Measurements from ENCODE around the gene APLF. TPM values are rescaled to one million over a fixed set of nuclear protein-coding genes. Genes with fewer than 3 reads are reported as not detected.
A peak's percentile ranks its signal among the peaks of the same experiment; 100 is the strongest.

The APLF gene
- total RNA-seq, 2 experiments from 2014 or later = 4.1 to 4.3 TPM

DNA sequence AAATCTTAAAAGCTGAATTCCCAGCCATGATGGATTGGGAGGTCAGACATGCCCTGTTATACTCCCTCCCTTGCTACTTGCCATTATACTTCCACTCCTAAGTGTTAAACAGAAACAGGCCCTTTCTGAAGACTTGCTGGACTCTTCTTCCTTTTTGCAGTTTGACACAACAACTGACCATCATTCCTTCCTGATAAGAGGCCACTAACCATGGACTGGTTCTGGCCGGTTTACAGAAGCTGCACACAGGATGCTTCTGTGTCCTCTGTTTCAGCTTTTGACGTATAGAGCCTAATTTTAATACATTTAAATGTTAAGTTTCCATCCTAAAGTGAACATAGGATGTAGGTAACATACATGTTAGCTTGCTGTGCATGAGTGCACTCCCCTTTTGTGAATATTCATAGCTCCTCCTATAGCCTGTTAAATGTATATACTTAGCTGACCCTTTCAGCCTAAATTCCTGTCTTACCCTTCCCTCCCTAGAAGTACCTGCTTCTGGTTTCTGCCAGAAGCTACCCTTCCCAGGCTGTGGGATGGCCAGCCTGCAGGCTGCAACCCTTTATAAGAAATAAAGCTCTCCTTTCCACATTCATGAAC is 13.5 kb upstream of the APLF start:
- POLR2A ChIA-PET = interaction anchor here (0.6 to 2.5 kb wide), 5 partner anchors 10 to 268 kb away, joined by 3 to 34 read pairs (median 5); partner anchors contain the start of genes APLF and FBXO48
- TF ChIP-seq, protein P1, sequence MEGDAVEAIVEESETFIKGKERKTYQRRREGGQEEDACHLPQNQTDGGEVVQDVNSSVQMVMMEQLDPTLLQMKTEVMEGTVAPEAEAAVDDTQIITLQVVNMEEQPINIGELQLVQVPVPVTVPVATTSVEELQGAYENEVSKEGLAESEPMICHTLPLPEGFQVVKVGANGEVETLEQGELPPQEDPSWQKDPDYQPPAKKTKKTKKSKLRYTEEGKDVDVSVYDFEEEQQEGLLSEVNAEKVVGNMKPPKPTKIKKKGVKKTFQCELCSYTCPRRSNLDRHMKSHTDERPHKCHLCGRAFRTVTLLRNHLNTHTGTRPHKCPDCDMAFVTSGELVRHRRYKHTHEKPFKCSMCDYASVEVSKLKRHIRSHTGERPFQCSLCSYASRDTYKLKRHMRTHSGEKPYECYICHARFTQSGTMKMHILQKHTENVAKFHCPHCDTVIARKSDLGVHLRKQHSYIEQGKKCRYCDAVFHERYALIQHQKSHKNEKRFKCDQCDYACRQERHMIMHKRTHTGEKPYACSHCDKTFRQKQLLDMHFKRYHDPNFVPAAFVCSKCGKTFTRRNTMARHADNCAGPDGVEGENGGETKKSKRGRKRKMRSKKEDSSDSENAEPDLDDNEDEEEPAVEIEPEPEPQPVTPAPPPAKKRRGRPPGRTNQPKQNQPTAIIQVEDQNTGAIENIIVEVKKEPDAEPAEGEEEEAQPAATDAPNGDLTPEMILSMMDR (IDR thresholded peaks at IDR 0.05) = no peak
- H3K4me3 ChIP-seq (ENCODE audit: low read length) = no peak overlapping the region
- no peak overlapping the region for H3K4me3 Mint-ChIP-seq
- peaks cover 21% of the 10 kb centered on the region for H3K4me1 Mint-ChIP-seq (ENCODE audit: low read depth)
- peaks cover 0 to 3% of the 10 kb centered on the region in 2 experiments for H3K9me3 ChIP-seq (ENCODE audit: control insufficient read depth in 1 of 2, insufficient read depth in 1 of 2, low read length in 2 of 2)
- peak overlapping the region; percentile 10 for H3K27ac Mint-ChIP-seq
- no peaks in the 10 kb centered on the region for H3K9me3 Mint-ChIP-seq
- ATAC-seq (ENCODE audit: poor library complexity) (no peak), DNase-seq (no peak)
- no peaks in the 10 kb centered on the region for H3K36me3 Mint-ChIP-seq (ENCODE audit: low read depth)
- intact Hi-C loops (cut with DNase I, micrococcal nuclease) = no loop called here
- no peak overlapping the region for H3K27ac ChIP-seq (ENCODE audit: low read depth in 1 of 2, low read length in 2 of 2)
- no peaks in the 10 kb centered on the region for H3K27me3 ChIP-seq (ENCODE audit: control insufficient read depth in 1 of 2, insufficient read depth in 2 of 2, low read length in 2 of 2)
- H3K36me3 ChIP-seq (ENCODE audit: insufficient read depth, low read length) = no peaks in the 10 kb centered on the region
- H3K4me1 ChIP-seq (ENCODE audit: insufficient read depth, low read length) = peaks cover 14% of the 10 kb centered on the region
- CTCF ChIA-PET = interaction anchor here (2.0 kb wide), 1 partner anchor 10 kb away, joined by 15 read pairs; no protein-coding TSS in a partner anchor
- no peaks in the 10 kb centered on the region for H3K27me3 Mint-ChIP-seq

DNA sequence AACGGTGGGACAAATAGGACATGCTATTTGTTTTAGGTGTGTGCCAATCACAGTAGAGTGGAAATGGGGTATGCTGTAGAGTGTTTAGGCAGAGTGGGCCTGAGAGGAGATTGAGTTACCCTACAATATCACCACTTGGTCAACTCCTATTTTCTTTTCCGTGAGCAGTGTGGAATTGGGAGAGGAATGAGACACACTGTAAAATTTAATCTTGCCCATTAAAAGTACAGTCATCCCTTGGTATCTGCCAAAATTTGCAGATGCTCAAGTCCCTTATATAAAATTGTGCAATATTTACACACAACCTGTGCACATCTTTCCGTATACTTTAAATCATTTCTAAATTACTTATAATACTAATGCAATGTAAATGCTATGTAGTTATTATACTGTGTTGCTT is 12.7 kb upstream of the APLF start:
- no peaks in the 10 kb centered on the region for H3K9me3 Mint-ChIP-seq
- H3K36me3 ChIP-seq (ENCODE audit: insufficient read depth, low read length) = no peaks in the 10 kb centered on the region
- no peaks in the 10 kb centered on the region for H3K36me3 Mint-ChIP-seq (ENCODE audit: low read depth)
- H3K27me3 ChIP-seq (ENCODE audit: control insufficient read depth in 1 of 2, insufficient read depth in 2 of 2, low read length in 2 of 2) = no peaks in the 10 kb centered on the region
- no peak overlapping the region for H3K27ac ChIP-seq (ENCODE audit: low read depth in 1 of 2, low read length in 2 of 2)
- H3K27ac Mint-ChIP-seq = no peak overlapping the region
- ATAC-seq (ENCODE audit: poor library complexity) = no peak
- H3K4me3 Mint-ChIP-seq = no peak overlapping the region
- ChIA-PET CTCF (no interaction called here), POLR2A (interaction anchor here (0.6 to 2.5 kb wide), 2 partner anchors 13 to 35 kb away, joined by 4 to 34 read pairs; partner anchors contain the start of genes APLF and FBXO48)
- H3K4me3 ChIP-seq (ENCODE audit: low read length) = no peak overlapping the region
- H3K4me1 Mint-ChIP-seq (ENCODE audit: low read depth) = peaks cover 21% of the 10 kb centered on the region
- no peak for DNase-seq
- TF ChIP-seq, protein P1 (IDR thresholded peaks at IDR 0.05) = no peak
- H3K4me1 ChIP-seq (ENCODE audit: insufficient read depth, low read length) = peaks cover 14% of the 10 kb centered on the region
- no peaks in the 10 kb centered on the region for H3K9me3 ChIP-seq (ENCODE audit: control insufficient read depth in 1 of 2, insufficient read depth in 1 of 2, low read length in 2 of 2)
- H3K27me3 Mint-ChIP-seq = no peaks in the 10 kb centered on the region
- intact Hi-C loops (cut with DNase I, micrococcal nuclease) = no loop called here

DNA sequence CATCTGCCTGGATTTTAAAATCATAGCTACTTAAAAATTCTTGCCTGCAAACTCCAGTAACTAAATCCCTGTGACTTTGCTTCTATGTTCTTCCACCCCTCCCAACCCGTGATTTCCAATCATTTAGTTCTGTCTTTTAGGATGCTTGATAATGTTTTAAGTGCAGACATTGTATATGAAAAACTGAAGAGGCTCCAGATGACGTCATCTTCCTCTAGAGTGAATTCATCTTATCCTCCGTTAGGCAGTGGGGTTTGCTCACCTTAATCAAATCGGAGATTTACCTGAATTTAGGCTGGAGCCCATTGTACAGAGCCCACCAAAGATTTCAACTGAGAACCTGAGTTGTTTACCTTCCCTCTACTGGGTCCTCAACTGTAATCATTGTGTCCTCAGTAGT is 11.2 kb upstream of the APLF start:
- POLR2A ChIA-PET = interaction anchor here (0.7 to 1.1 kb wide), 2 partner anchors 67 to 484 kb away, joined by 3 to 4 read pairs; no protein-coding TSS in a partner anchor

More for the DNA sequence above, 11.2 kb upstream of the APLF start:
- intact Hi-C loops (cut with DNase I, micrococcal nuclease) = no loop called here
- peaks cover 4% of the 10 kb centered on the region for H3K36me3 Mint-ChIP-seq (ENCODE audit: low read depth)
- DNase-seq (no peak), ATAC-seq (ENCODE audit: poor library complexity) (no peak)
- CTCF ChIA-PET = no interaction called here
- Histone ChIP-seq H3K27ac (ENCODE audit: low read depth in 1 of 2, low read length in 2 of 2) (no peak overlapping the region), H3K4me3 (ENCODE audit: low read length) (no peak overlapping the region), H3K9me3 (ENCODE audit: control insufficient read depth in 1 of 2, insufficient read depth in 1 of 2, low read length in 2 of 2) (no peaks in the 10 kb centered on the region), H3K4me1 (ENCODE audit: insufficient read depth, low read length) (peaks cover 14% of the 10 kb centered on the region), H3K36me3 (ENCODE audit: insufficient read depth, low read length) (no peaks in the 10 kb centered on the region), H3K27me3 (ENCODE audit: control insufficient read depth in 1 of 2, insufficient read depth in 2 of 2, low read length in 2 of 2) (no peaks in the 10 kb centered on the region)
- TF ChIP-seq, protein P1 (IDR thresholded peaks at IDR 0.05) = no peak
- peaks cover 21% of the 10 kb centered on the region for H3K4me1 Mint-ChIP-seq (ENCODE audit: low read depth)
- H3K27me3 Mint-ChIP-seq = no peaks in the 10 kb centered on the region
- H3K9me3 Mint-ChIP-seq = no peaks in the 10 kb centered on the region
- no peak overlapping the region for H3K27ac Mint-ChIP-seq
- no peak overlapping the region for H3K4me3 Mint-ChIP-seq

All from CD4-positive, alpha-beta T cell (primary cell).